B cell (primary cell): ENCODE measurements around the gene S100A9.

Experiments
- EZH2 ChIP-seq: IDR thresholded peaks from 2 replicates; pipeline ENCODE4 v1.6.1; 2012; ENCODE audit warnings: borderline replicate concordance, low read depth, mild to moderate bottlenecking, moderate library complexity, low read length; ENCODE audit not compliant: insufficient read depth, poor library complexity, severe bottlenecking
- TF ChIP-seq, protein P1 (sequence below): fragments of 200-600 bp; IDR thresholded peaks from one replicate; pipeline ENCODE4 v1.8.0; 2022; ENCODE audit warnings: antibody characterized with exemption, mild to moderate bottlenecking

DNA sequence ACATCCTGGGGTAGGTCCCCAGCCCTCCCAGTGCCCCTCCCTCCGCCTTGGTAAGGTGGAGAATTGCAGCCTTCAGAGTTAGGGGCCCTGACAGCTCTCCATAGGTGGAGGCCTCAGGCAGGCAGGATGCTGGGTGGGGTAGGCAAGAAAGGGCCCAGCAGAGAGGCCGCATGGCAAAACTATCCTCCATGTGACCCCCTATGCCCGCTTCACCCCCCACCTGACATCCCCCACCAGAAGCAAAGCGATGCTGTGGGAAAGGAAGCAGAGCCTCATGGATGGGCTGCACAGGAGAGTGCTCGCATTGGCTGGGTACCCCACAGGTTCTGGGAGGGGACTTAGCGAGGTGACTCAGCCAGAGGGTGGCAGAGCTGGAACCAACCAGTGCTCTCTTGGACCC is 1.6 kb downstream of the S100A9 start:
- TF ChIP-seq EZH2, result no peak
- TF ChIP-seq, protein P1, sequence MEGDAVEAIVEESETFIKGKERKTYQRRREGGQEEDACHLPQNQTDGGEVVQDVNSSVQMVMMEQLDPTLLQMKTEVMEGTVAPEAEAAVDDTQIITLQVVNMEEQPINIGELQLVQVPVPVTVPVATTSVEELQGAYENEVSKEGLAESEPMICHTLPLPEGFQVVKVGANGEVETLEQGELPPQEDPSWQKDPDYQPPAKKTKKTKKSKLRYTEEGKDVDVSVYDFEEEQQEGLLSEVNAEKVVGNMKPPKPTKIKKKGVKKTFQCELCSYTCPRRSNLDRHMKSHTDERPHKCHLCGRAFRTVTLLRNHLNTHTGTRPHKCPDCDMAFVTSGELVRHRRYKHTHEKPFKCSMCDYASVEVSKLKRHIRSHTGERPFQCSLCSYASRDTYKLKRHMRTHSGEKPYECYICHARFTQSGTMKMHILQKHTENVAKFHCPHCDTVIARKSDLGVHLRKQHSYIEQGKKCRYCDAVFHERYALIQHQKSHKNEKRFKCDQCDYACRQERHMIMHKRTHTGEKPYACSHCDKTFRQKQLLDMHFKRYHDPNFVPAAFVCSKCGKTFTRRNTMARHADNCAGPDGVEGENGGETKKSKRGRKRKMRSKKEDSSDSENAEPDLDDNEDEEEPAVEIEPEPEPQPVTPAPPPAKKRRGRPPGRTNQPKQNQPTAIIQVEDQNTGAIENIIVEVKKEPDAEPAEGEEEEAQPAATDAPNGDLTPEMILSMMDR, result no peak
